HepG2 (cell line): Measurements from ENCODE around the gene ABL2. TPM values are rescaled to one million over a fixed set of nuclear protein-coding genes. Genes with fewer than 3 reads are reported as not detected.

Experiments used
- IRF1 ChIP-seq: sonication (generic); formaldehyde crosslinking; IDR thresholded peaks from 2 replicates; pipeline ENCODE4 v1.4.0; 2020; ENCODE audit warnings: low read depth, mild to moderate bottlenecking, missing genetic modification reagents
- PBX2 ChIP-seq: IDR thresholded peaks from 2 replicates; pipeline ENCODE4 v1.6.1; 2016; ENCODE audit warnings: control low read depth
- PRDM10 ChIP-seq: sonication (generic); formaldehyde crosslinking; IDR thresholded peaks from 2 replicates; pipeline ENCODE4 v1.4.0; 2020; ENCODE audit warnings: low read depth, missing genetic modification reagents
- RERE ChIP-seq: IDR thresholded peaks from 2 replicates; pipeline ENCODE4 v1.6.1; 2016; ENCODE audit warnings: low read depth, missing genetic modification reagents, missing compliant biosample characterization
- TBP ChIP-seq: sonication (generic); formaldehyde crosslinking; IDR thresholded peaks from 2 replicates; pipeline ENCODE4 v1.5.0; 2020; ENCODE audit warnings: missing genetic modification reagents
- ZNF44 ChIP-seq: sonication (generic); formaldehyde crosslinking; IDR thresholded peaks from 2 replicates; pipeline ENCODE4 v1.5.1; 2020; ENCODE audit warnings: mild to moderate bottlenecking, missing genetic modification reagents
- ZNF441 ChIP-seq: sonication (generic); formaldehyde crosslinking; IDR thresholded peaks from 2 replicates; pipeline ENCODE4 v1.7.0; 2021; ENCODE audit warnings: missing genetic modification reagents, borderline replicate concordance
- ZNF543 ChIP-seq: sonication (generic); formaldehyde crosslinking; IDR thresholded peaks from 2 replicates; pipeline ENCODE4 v1.4.0; 2020; ENCODE audit warnings: mild to moderate bottlenecking, missing genetic modification reagents
- ZNF605 ChIP-seq: sonication (generic); formaldehyde crosslinking; IDR thresholded peaks from 2 replicates; pipeline ENCODE4 v1.8.0; 2022; ENCODE audit warnings: mild to moderate bottlenecking, missing genetic modification reagents
- ZNF619 ChIP-seq: sonication (generic); formaldehyde crosslinking; IDR thresholded peaks from 2 replicates; pipeline ENCODE4 v1.4.0; 2020; ENCODE audit warnings: mild to moderate bottlenecking, missing genetic modification reagents
- ZNF704 ChIP-seq: sonication (generic); formaldehyde crosslinking; IDR thresholded peaks from 2 replicates; pipeline ENCODE4 v1.8.1; 2023; ENCODE audit warnings: mild to moderate bottlenecking, inconsistent platforms, moderate library complexity, missing genetic modification reagents, borderline replicate concordance
- ZNF800 ChIP-seq: sonication (generic); formaldehyde crosslinking; IDR thresholded peaks from 2 replicates; pipeline ENCODE4 v1.4.0; 2020; ENCODE audit warnings: missing genetic modification reagents
- ZNF879 ChIP-seq: sonication (generic); formaldehyde crosslinking; IDR thresholded peaks from 2 replicates; pipeline ENCODE4 v1.8.1; 2023; ENCODE audit warnings: missing genetic modification reagents
- polyA plus RNA-seq, 8 experiments: library from polyadenylated mRNA; depleted of rRNA in 3 of 8; stranded (reverse) in 7 of 8; unstranded in 1 of 8; fragments of >200 nt; fragmentation: Illumina TruSeq in 4 of 8; extraction: Trizol in 4 of 8; gene quantifications; 2 replicates each; pipeline versions ENCODE4 v1.2.1 to v1.2.3, GENCODE V29; 2011 to 2016; ENCODE audit warnings: low read depth in 4 of 8, missing spikeins in 1 of 8, mixed read lengths in 1 of 8; ENCODE audit not compliant: insufficient read depth in 1 of 8
- total RNA-seq, 5 experiments: library from RNA; depleted of rRNA; stranded (reverse); fragments of >200 nt; fragmentation: Illumina TruSeq; extraction: Trizol; gene quantifications; 2 replicates each; pipeline ENCODE4 v1.2.3, GENCODE V29; 2016; ENCODE audit warnings: low read depth in 1 of 5

The ABL2 gene
- total and polyA plus RNA-seq, 2 of the 13 experiments (the other 11 are each of a cell fraction or from before 2014, with no cell fraction given), result 5.8 to 6.0 TPM

GRCh38 chr1:179080866-179081686 lies 148.4 kb downstream of the ABL2 start (continued):
- TF ChIP-seq RERE (CRISPR knock-in tag), result no peak
- TF ChIP-seq ZNF800 (CRISPR knock-in tag), result no peak
- TF ChIP-seq PRDM10, result no peak
- 0 out of 2 replicates have a peak, but pooled peaks have one; percentile 36 for TF ChIP-seq ZNF44 (CRISPR knock-in tag)
- no peak for TF ChIP-seq IRF1 (CRISPR knock-in tag)
- no peak for TF ChIP-seq ZNF543 (CRISPR knock-in tag)
- TF ChIP-seq PBX2, result no peak
- no peak for TF ChIP-seq ZNF441 (CRISPR knock-in tag)
- TF ChIP-seq ZNF605 (CRISPR knock-in tag), result 0 out of 2 replicates have a peak, but pooled peaks have one; percentile 38
- no peak for TF ChIP-seq ZNF879 (CRISPR knock-in tag)
- no peak for TF ChIP-seq TBP
- 0 out of 2 replicates have a peak, but pooled peaks have one; percentile 55 for TF ChIP-seq ZNF619 (CRISPR knock-in tag)
- no peak for TF ChIP-seq ZNF704 (CRISPR knock-in tag)
